GM19452 (cell line): ENCODE results near the gene H2AZ2.
"Not testable (repeated sequence)": the region's sequence is repeated elsewhere in the genome, so short reads cannot be mapped to it uniquely, and the experiment has no call there.

Source experiments
- ATAC-seq: cut with Tn5 transposase; IDR thresholded peaks from one replicate; pipeline ENCODE4 v1.9.1; 2021; ENCODE audit not compliant: unreplicated experiment

The H2AZ2 gene

GRCh38 chr7:44819292-44819691, 28.6 kb downstream of the H2AZ2 start:
- ATAC-seq, result no peak

GRCh38 chr7:44814919-44815318, 33.0 kb downstream of the H2AZ2 start:
- no peak for ATAC-seq

GRCh38 chr7:44811571-44811970, 36.3 kb downstream of the H2AZ2 start:
- no peak for ATAC-seq

- ATAC-seq, result no peak
Observed at GRCh38 chr7:44811093-44811492, 36.8 kb downstream of the H2AZ2 start.

GRCh38 chr7:44808914-44809393, 38.9 kb downstream of the H2AZ2 start:
- ATAC-seq, result no peak

GRCh38 chr7:44805950-44806349, 41.9 kb downstream of the H2AZ2 start:
- ATAC-seq, result no peak

GRCh38 chr7:44803828-44804519, 43.9 kb downstream of the H2AZ2 start:
- not testable (repeated sequence) for ATAC-seq

- no peak for ATAC-seq
Observed at GRCh38 chr7:44802418-44803025, 45.4 kb downstream of the H2AZ2 start.

- no peak for ATAC-seq
Observed at GRCh38 chr7:44801890-44802289, 46.0 kb downstream of the H2AZ2 start.

- ATAC-seq, result no peak
Observed at GRCh38 chr7:44799939-44800338, 47.9 kb downstream of the H2AZ2 start.

- ATAC-seq, result no peak
Observed at GRCh38 chr7:44798649-44799305, 49.1 kb downstream of the H2AZ2 start.

- peak; percentile 54 for ATAC-seq
Observed at GRCh38 chr7:44797329-44798258, 50.3 kb downstream of the H2AZ2 start.

- peak; percentile 78 for ATAC-seq
Observed at GRCh38 chr7:44796504-44797328, 51.2 kb downstream of the H2AZ2 start, which contains the start of gene PPIA. Gene PPIA (plus strand): TSS chr7:44796681. CDS start chr7:44796725, 44 bp downstream.

- ATAC-seq, result peak; percentile 20
Observed at GRCh38 chr7:44796034-44796503, 51.8 kb downstream of the H2AZ2 start.

- ATAC-seq, result no peak
Observed at GRCh38 chr7:44794331-44794730, 53.6 kb downstream of the H2AZ2 start.

GRCh38 chr7:44793919-44794318, 54.0 kb downstream of the H2AZ2 start:
- ATAC-seq, result no peak

- ATAC-seq, result no peak
Observed at GRCh38 chr7:44791278-44792219, 56.3 kb downstream of the H2AZ2 start.

GRCh38 chr7:44789990-44790389, 57.9 kb downstream of the H2AZ2 start:
- ATAC-seq, result no peak

GRCh38 chr7:44787762-44788161, 60.1 kb downstream of the H2AZ2 start:
- ATAC-seq, result no peak
